Measurements from ENCODE around the gene NACC1.

The NACC1 gene

DNA sequence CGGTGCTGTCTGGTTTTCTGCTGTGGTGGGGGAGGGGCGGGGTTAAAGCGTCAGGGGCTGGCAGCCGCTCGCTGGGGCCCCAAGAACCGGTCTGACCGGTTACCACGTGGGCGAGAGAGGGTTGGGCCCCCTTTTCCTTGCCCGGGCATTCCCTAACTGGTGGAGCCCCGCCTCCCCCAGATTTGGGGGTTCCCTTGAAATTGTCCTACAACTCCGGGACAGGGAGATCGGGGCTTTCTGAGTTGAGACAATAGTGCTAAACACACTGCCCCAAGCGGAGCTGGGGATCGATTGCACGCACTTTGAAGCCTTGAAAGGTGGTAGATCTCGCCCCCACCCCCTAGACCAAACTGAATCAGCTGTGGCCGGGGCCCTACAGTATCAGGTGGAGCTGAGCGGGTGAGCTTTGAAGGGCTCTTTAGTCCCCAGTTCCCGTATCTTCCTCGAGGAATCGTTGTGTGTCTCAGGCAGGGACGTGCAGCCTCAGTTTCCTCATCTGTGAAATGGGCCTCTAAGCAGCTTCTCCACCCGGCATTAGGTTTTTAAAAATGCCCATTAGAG, 36.9 kb downstream of the NACC1 start:
- no peak for DNase-seq (ENCODE audit: low read depth)
- TF ChIP-seq, protein P1, sequence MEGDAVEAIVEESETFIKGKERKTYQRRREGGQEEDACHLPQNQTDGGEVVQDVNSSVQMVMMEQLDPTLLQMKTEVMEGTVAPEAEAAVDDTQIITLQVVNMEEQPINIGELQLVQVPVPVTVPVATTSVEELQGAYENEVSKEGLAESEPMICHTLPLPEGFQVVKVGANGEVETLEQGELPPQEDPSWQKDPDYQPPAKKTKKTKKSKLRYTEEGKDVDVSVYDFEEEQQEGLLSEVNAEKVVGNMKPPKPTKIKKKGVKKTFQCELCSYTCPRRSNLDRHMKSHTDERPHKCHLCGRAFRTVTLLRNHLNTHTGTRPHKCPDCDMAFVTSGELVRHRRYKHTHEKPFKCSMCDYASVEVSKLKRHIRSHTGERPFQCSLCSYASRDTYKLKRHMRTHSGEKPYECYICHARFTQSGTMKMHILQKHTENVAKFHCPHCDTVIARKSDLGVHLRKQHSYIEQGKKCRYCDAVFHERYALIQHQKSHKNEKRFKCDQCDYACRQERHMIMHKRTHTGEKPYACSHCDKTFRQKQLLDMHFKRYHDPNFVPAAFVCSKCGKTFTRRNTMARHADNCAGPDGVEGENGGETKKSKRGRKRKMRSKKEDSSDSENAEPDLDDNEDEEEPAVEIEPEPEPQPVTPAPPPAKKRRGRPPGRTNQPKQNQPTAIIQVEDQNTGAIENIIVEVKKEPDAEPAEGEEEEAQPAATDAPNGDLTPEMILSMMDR (conservative IDR thresholded peaks at IDR 0.05; ENCODE audit: low read depth, low read length) = peak; percentile 23
- peak overlapping the region; percentile 99 for H3K4me3 ChIP-seq (ENCODE audit: low read length)

DNA sequence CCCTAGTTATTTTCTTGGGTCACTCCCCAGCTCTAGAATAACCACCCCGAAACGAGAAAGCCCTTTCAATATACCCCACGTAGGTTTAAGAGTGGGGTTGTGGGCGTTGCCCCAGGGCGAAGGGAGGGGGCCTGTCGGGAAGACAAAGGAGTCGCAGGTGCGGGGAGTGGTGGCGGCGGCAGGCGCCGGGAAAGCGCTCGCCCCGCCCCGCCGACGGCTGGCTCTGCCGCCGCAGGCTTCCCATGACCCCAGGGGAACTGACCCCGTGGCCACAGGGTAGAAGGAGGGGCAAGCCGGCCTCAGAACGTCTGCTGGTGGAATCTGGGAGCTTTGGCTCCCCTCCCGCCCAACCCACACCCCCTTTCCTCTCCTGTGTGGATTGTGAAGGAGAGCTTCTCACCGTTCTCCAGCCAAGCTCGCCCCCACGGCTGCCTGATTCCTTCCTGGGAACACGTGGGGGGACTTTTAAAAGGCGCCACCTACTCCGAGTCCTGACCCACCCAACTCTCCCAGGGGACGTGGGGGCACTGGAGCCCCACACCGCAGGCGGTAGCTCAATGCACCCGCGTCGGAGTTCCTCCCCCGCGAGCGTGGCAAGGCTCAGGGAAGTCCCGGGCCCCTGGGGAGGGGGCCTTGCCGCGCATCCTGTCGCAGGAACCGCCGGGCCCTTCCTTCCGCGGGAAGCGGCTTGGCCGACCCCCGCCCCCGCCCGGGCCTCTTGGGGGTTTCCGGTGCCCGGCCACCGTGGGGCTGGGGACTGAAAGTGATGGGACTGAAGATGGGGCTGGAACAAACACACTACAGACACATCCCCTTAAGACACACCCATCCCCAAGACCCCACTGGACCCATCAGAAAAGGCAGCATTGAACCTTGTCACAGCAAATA, 37.7 kb downstream of the NACC1 start:
- peak; percentile 69 for DNase-seq (ENCODE audit: low read depth)
- TF ChIP-seq, protein P1 (conservative IDR thresholded peaks at IDR 0.05; ENCODE audit: low read depth, low read length) = no peak
- peak overlapping the region; percentile 99 for H3K4me3 ChIP-seq (ENCODE audit: low read length)

DNA sequence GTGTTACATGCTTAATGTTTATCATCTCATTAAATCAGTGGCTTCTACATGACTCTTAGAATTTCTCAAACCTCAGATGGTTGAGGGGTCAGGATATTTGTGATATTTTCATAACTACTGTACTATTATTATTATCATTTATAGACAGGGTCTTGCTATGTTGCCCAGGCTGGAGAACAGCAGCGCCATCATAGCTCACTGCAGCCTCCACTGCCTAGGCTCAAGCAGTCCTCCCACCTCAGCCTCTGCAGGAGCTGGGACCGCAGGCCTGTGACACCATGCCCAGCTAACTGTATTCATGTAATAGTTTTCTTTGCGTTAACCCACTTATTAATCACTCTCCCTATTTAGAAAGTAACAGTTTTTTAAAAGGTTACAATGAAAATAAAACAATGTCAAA, 41.6 kb downstream of the NACC1 start:
- TF ChIP-seq, protein P1 (conservative IDR thresholded peaks at IDR 0.05; ENCODE audit: low read depth, low read length) = no peak
- H3K4me3 ChIP-seq (ENCODE audit: low read length) = no peak overlapping the region
- no peak for DNase-seq (ENCODE audit: low read depth)

DNA sequence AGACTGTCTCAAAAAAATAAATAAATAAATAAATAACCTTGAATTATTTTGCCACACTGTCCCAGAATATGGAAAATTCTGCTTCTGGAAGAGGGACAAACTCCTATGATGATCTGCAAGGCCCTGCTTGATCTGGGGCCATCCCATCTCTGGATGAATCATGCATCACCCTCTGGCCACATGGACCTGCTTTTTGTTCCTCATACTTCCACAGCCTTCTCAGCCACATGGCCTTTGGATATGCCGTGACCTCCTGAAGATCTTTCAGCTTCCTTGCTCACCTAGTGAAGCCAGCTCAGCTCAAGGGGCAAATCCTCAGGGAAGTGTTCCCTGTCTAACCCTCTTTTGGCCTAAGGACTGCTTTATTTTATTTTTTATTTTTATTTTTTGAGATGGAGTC, 42.5 kb downstream of the NACC1 start:
- no peak for DNase-seq (ENCODE audit: low read depth)
- TF ChIP-seq, protein P1 (conservative IDR thresholded peaks at IDR 0.05; ENCODE audit: low read depth, low read length) = no peak
- H3K4me3 ChIP-seq (ENCODE audit: low read length) = no peak overlapping the region

DNA sequence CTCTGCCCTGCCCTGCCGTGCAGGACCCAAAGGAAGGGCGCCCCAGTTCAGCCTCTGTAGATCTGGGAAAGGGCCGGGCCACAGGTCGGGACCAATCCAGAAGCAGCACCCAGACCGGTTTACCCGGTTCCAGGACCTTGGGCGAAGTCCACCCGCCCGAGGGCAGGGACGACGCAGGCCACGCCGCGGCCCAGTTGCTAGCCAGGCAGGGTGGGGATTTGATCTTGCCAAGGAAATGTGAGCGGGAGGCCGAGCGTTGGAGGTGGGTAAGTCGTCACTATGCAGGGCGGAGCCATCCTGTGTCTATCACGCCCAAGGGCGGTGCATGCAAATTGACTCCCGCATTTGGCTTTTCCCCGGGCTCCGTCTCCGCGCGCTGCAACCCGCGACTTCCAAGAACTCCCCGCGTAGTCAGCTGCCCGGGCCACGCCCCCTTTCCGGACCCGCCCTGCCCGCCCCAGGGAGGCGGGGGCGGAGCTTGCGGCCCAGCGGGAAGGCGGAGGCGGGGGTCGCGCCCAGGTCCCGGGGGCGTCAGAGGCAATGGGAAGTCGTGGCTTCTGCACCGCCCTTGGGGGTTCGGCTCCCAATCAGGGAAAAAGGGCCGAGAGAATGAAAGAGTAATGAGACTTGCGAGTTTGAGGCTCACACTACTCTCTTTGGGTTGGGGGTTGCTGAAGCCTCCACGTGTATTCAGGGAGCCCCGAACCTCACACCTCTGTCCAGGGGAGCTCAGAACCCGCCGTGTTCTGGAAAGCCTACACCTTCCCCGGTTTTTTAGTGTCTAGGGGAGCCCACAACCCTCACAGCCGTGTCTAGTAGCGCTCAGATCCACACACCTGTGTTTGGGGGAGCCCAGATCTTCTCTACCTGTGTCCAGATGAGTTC, 44.9 kb downstream of the NACC1 start:
- TF ChIP-seq, protein P1 (conservative IDR thresholded peaks at IDR 0.05; ENCODE audit: low read depth, low read length) = no peak
- H3K4me3 ChIP-seq (ENCODE audit: low read length) = peak overlapping the region; percentile 38
- DNase-seq (ENCODE audit: low read depth) = peak; percentile 92

DNA sequence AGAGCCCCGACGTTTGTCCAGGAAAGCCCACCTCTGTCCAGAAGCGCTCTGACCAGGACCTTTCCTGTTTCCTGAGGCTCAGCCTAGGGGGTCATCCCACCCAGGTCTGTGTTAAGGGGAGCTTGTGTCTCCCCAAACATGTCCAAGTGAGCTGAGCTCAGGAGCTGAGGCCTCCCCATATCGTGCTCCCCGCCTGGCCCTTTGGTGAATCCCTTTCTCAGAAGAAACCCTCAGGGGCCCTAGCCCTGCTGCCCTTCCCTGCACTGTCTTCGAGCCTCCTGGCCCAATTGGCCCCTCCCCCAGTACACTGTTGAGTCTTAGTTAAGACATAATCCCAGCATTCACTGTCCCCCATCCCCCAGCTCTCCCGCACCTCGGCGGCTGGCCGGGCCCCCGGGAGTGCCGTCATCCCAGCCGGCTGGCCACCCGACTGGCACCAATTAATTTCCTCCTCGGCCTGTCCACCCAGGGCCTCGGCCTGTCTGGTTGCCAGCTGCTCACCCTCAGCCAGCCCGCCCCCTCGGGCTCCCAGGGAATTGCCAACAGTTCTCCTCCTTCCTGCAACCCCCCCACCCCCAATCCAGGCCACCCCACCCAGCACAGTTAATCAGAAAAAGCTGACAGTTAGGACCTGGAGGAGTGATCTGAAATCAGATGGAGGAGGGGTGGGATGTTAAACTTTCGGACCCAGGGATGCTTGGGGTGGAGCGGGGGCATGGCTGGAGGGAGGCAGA, 45.7 kb downstream of the NACC1 start:
- peak; percentile 81 for DNase-seq (ENCODE audit: low read depth)
- H3K4me3 ChIP-seq (ENCODE audit: low read length) = peak overlapping the region; percentile 20
- TF ChIP-seq, protein P1 (conservative IDR thresholded peaks at IDR 0.05; ENCODE audit: low read depth, low read length) = no peak
